CD4-positive, CD25-positive, alpha-beta regulatory T cell (primary cell): ENCODE measurements around the gene S100A13. TPM values are rescaled to one million over a fixed set of nuclear protein-coding genes. Genes with fewer than 3 reads are reported as not detected.

Experiments
- ATAC-seq, 2 donors: fragments of 150-1000 bp; cut with Tn5 transposase; one replicate each; pipeline ENCODE4 v1.10.0; 2021; ENCODE audit warnings: low read depth in 2 of 2, moderate number of reproducible peaks in 2 of 2, moderate library complexity in 1 of 2
- DNase-seq, 3 donors: peaks; one replicate each; pipeline versions ENCODE4 v3.0.0 to v3.0.0-alpha.2; 2012 to 2022; ENCODE audit warnings: mixed read lengths in 1 of 3
- H3K27ac ChIP-seq: one replicate; pipeline ENCODE4 v1.7.0; 2013; ENCODE audit warnings: mild to moderate bottlenecking, low read length; ENCODE audit not compliant: insufficient read depth, poor library complexity, severe bottlenecking
- H3K27me3 ChIP-seq: one replicate; pipeline ENCODE4 v1.7.0; 2013; ENCODE audit warnings: low read length; ENCODE audit not compliant: control insufficient read depth, insufficient read depth
- H3K36me3 ChIP-seq: one replicate; pipeline ENCODE4 v1.7.0; 2013; ENCODE audit warnings: mild to moderate bottlenecking, low read length, moderate library complexity; ENCODE audit not compliant: control insufficient read depth, insufficient read depth
- H3K4me1 ChIP-seq: 2 replicates; pipeline ENCODE4 v1.7.0; 2013; ENCODE audit warnings: mild to moderate bottlenecking, low read length; ENCODE audit not compliant: insufficient read depth, control insufficient read depth, poor library complexity, severe bottlenecking
- H3K4me3 ChIP-seq: one replicate; pipeline ENCODE4 v1.7.0; 2013; ENCODE audit warnings: low read depth, mild to moderate bottlenecking, low read length, moderate library complexity
- H3K9me3 ChIP-seq, 2 experiments: 1 replicate in 1 of 2; 2 replicates in 1 of 2; pipeline ENCODE4 v1.7.0; 2013; ENCODE audit warnings: low read length in 2 of 2, mild to moderate bottlenecking in 1 of 2, moderate library complexity in 1 of 2; ENCODE audit not compliant: control insufficient read depth in 2 of 2
- H3K27ac Mint-ChIP-seq, 3 donors: one replicate each; pipeline ENCODE4 v1.8.0; 2020 to 2022; ENCODE audit warnings: mild to moderate bottlenecking in 3 of 3, mixed read lengths in 3 of 3, moderate library complexity in 2 of 3
- H3K27me3 Mint-ChIP-seq: one replicate; pipeline ENCODE4 v1.8.0; 2022; ENCODE audit warnings: mild to moderate bottlenecking, mixed read lengths
- H3K36me3 Mint-ChIP-seq: one replicate; pipeline ENCODE4 v1.8.0; 2020; ENCODE audit warnings: mixed read lengths
- H3K4me1 Mint-ChIP-seq, 4 donors: one replicate each; pipeline ENCODE4 v1.8.0; 2020 to 2022; ENCODE audit warnings: mixed read lengths in 4 of 4, mild to moderate bottlenecking in 1 of 4
- H3K4me3 Mint-ChIP-seq, 4 donors: one replicate each; pipeline ENCODE4 v1.8.0; 2020 to 2022; ENCODE audit warnings: mild to moderate bottlenecking in 4 of 4, mixed read lengths in 4 of 4, moderate library complexity in 3 of 4
- H3K9me3 Mint-ChIP-seq, 7 donors: one replicate each; pipeline ENCODE4 v1.8.0; 2020 to 2022; ENCODE audit warnings: mixed read lengths in 7 of 7, mild to moderate bottlenecking in 3 of 7, moderate library complexity in 2 of 7
- polyA plus RNA-seq, 4 donors: library from polyadenylated mRNA; unstranded; fragments of 300-500 nt; fragmentation: Illumina TruSeq; gene quantifications; one replicate each; pipeline ENCODE4 v1.2.3, GENCODE V29; 2021
- total RNA-seq: library from RNA; stranded (reverse); gene quantifications from one replicate; pipeline ENCODE4 v1.2.3, GENCODE V29; 2022

S100A13 gene
- total and polyA plus RNA-seq, 5 donors from 2014 or later: 0.41 to 6.4 (median 1.8) TPM

- Histone ChIP-seq H3K27me3 (no peaks in the 10 kb centered on the region), H3K27ac (no peak within 1 kb of the TSS), H3K9me3 (no peaks in the 10 kb centered on the region), H3K4me1 (no peaks in the 10 kb centered on the region), H3K36me3 (no peaks in the 10 kb centered on the region), H3K4me3 (no peak within 1 kb of the TSS)
- Mint-ChIP-seq H3K4me3 (no peak within 1 kb of the TSS), H3K4me1 (peaks cover 0 to 4% (median 0%) of the 10 kb centered on the region in 4 donors), H3K27me3 (no peaks in the 10 kb centered on the region), H3K27ac (peak within 1 kb of the TSS in 1 of 3 donors; percentile 25), H3K36me3 (no peaks in the 10 kb centered on the region), H3K9me3 (no peaks in the 10 kb centered on the region)
- no peak for DNase-seq
- no peak for ATAC-seq
Observed at GRCh38 chr1:153612755-153613331, 14.5 kb downstream of the S100A13 start, which contains the start of gene S100A16. Gene S100A16, minus strand, starts transcription at chr1:153613137. Its CDS starts 4,986 bp downstream, at chr1:153608151.

- Mint-ChIP-seq H3K4me1 (no peaks in the 10 kb centered on the region), H3K4me3 (no peak overlapping the region), H3K9me3 (no peaks in the 10 kb centered on the region), H3K36me3 (no peaks in the 10 kb centered on the region), H3K27ac (no peak overlapping the region), H3K27me3 (no peaks in the 10 kb centered on the region)
- no peaks in the 10 kb centered on the region for H3K9me3 ChIP-seq
- H3K4me1 ChIP-seq: no peaks in the 10 kb centered on the region
- DNase-seq (no peak), ATAC-seq (no peak)
- H3K27me3 ChIP-seq: no peaks in the 10 kb centered on the region
- no peak overlapping the region for H3K4me3 ChIP-seq
- no peaks in the 10 kb centered on the region for H3K36me3 ChIP-seq
- H3K27ac ChIP-seq: no peak overlapping the region
Observed at GRCh38 chr1:153612111-153612754, 15.1 kb downstream of the S100A13 start.

- ATAC-seq (no peak), DNase-seq (no peak)
- no peaks in the 10 kb centered on the region for H3K27me3 ChIP-seq
- no peaks in the 10 kb centered on the region for H3K4me1 Mint-ChIP-seq
- H3K9me3 Mint-ChIP-seq: no peaks in the 10 kb centered on the region
- no peaks in the 10 kb centered on the region for H3K9me3 ChIP-seq
- H3K36me3 ChIP-seq: no peaks in the 10 kb centered on the region
- no peak overlapping the region for H3K4me3 Mint-ChIP-seq
- no peak overlapping the region for H3K27ac ChIP-seq
- peaks cover 8% of the 10 kb centered on the region for H3K27me3 Mint-ChIP-seq
- H3K4me3 ChIP-seq: no peak overlapping the region
- H3K36me3 Mint-ChIP-seq: no peaks in the 10 kb centered on the region
- no peak overlapping the region for H3K27ac Mint-ChIP-seq
- no peaks in the 10 kb centered on the region for H3K4me1 ChIP-seq
Observed at GRCh38 chr1:153611356-153611755, 15.9 kb downstream of the S100A13 start.

DNA sequence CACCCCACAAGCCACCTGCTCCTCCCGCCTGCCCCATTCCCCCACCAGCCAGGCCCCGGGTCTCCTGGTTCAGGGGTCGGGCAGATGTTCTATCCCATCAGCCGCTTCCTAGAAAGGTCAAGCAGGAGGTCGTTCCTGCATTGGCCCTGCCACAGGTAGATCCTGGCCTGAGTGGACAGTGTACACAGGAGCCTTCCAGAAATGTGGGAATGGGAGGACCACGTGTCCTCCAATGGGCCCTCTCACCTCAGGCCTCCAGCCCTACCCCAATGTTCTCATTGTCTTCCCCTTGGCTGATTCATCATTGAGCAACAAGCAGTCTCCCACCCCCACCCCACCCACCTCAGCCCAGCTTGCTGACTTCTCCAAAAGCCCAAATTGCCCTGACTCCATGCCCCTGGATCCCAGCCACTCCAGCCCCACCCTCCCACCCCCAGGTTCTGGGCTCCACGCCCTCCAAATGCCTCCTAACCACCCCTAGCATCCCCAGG is 16.4 kb downstream of the S100A13 start:
- H3K4me3 ChIP-seq: no peak overlapping the region
- DNase-seq: no peak
- no peak overlapping the region for H3K4me3 Mint-ChIP-seq
- no peaks in the 10 kb centered on the region for H3K4me1 ChIP-seq
- no peaks in the 10 kb centered on the region for H3K4me1 Mint-ChIP-seq
- no peaks in the 10 kb centered on the region for H3K9me3 Mint-ChIP-seq
- no peaks in the 10 kb centered on the region for H3K27me3 ChIP-seq
- no peaks in the 10 kb centered on the region for H3K9me3 ChIP-seq
- no peaks in the 10 kb centered on the region for H3K36me3 Mint-ChIP-seq
- no peak for ATAC-seq
- peaks cover 8% of the 10 kb centered on the region for H3K27me3 Mint-ChIP-seq
- no peak overlapping the region for H3K27ac ChIP-seq
- H3K27ac Mint-ChIP-seq: no peak overlapping the region
- H3K36me3 ChIP-seq: no peaks in the 10 kb centered on the region

GRCh38 chr1:153610334-153610733 is 17.0 kb downstream of the S100A13 start:
- no peak overlapping the region for H3K4me3 Mint-ChIP-seq
- H3K36me3 ChIP-seq: no peaks in the 10 kb centered on the region
- no peaks in the 10 kb centered on the region for H3K4me1 Mint-ChIP-seq
- H3K9me3 Mint-ChIP-seq: no peaks in the 10 kb centered on the region
- no peak overlapping the region for H3K27ac ChIP-seq
- H3K4me1 ChIP-seq: no peaks in the 10 kb centered on the region
- ATAC-seq (no peak), DNase-seq (no peak)
- H3K36me3 Mint-ChIP-seq: no peaks in the 10 kb centered on the region
- peaks cover 9% of the 10 kb centered on the region for H3K27me3 Mint-ChIP-seq
- H3K27me3 ChIP-seq: no peaks in the 10 kb centered on the region
- H3K27ac Mint-ChIP-seq: peak overlapping the region in 1 of 3 donors; percentile 35
- H3K9me3 ChIP-seq: no peaks in the 10 kb centered on the region
- no peak overlapping the region for H3K4me3 ChIP-seq

DNA sequence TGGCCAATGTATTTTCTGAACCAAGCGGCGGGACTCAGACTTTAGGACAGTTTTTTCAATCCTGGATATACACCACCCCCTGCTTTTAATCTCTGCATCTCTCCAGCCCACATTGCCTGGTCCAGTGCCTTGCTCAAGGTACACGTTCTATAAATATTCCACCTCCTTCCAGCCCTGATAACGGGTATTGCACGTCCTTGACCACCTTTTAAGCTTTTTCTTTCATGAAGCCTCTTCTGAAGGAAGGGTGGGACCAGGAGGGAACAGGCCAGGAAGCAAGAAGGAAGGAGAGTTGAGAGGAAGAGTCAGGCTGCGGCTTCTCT is 17.8 kb downstream of the S100A13 start:
- Histone ChIP-seq H3K36me3 (no peaks in the 10 kb centered on the region), H3K4me1 (no peaks in the 10 kb centered on the region), H3K27ac (no peak overlapping the region), H3K9me3 (no peaks in the 10 kb centered on the region), H3K4me3 (no peak overlapping the region), H3K27me3 (no peaks in the 10 kb centered on the region)
- peaks cover 16% of the 10 kb centered on the region for H3K27me3 Mint-ChIP-seq
- DNase-seq (no peak), ATAC-seq (no peak)
- no peaks in the 10 kb centered on the region for H3K9me3 Mint-ChIP-seq
- H3K4me1 Mint-ChIP-seq: no peaks in the 10 kb centered on the region
- H3K4me3 Mint-ChIP-seq: no peak overlapping the region
- peak overlapping the region in 1 of 3 donors; percentile 35 for H3K27ac Mint-ChIP-seq
- H3K36me3 Mint-ChIP-seq: no peaks in the 10 kb centered on the region

DNA sequence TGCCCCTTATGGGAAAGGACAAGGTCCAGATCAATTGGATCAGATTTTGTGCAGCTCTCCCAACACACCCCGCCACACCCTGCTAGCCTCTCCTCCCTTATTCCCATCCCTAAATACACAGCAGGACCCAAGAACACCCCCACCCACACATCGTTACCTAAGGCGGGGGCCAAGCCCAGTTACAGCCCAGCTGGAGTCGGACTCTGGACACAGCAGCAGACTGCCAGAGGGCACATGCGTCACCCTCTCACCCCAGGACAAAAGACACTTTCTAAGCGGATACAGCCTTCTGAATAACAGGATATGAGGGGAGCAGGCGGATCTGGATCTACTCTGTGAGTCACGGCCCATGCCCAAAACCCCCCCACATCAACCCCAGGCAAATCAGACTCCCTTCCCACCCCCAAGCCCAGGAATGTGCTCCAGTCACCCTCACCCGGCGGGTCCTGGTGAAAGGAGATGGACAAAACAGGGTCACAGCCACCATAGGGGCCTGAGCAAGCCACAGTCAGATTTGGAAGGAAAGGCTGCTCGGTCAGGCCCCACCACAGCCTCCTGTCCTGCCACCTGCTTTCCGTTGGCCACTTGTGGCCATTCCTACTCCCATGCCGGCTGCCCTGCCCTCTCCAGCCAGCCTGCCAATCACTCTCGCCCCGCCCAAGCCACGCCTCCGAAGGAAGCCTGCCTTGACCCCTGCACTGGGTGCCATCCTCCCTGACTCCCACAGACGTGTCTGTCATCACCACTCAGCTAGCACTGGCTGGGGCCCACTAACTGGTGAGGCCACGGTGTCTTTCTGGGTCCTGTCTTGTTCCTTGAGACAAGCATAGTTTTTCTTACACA is 18.3 kb downstream of the S100A13 start:
- Histone ChIP-seq H3K9me3 (no peaks in the 10 kb centered on the region), H3K36me3 (no peaks in the 10 kb centered on the region), H3K27ac (no peak overlapping the region), H3K27me3 (no peaks in the 10 kb centered on the region), H3K4me1 (no peaks in the 10 kb centered on the region), H3K4me3 (no peak overlapping the region)
- Mint-ChIP-seq H3K36me3 (no peaks in the 10 kb centered on the region), H3K27me3 (peaks cover 17% of the 10 kb centered on the region), H3K9me3 (no peaks in the 10 kb centered on the region), H3K4me1 (no peaks in the 10 kb centered on the region), H3K27ac (peak overlapping the region in 1 of 3 donors; percentile 35), H3K4me3 (no peak overlapping the region)
- ATAC-seq (no peak), DNase-seq (no peak)
